ENCODE measurements around the gene MRAP. TPM values are rescaled to one million over a fixed set of nuclear protein-coding genes. Genes with fewer than 3 reads are reported as not detected.

The MRAP gene
- total RNA-seq, 1 donor from 2014 or later: not detected

GRCh38 chr21:32331444-32332305, 33.0 kb downstream of the MRAP start:
- Mint-ChIP-seq H3K4me3 (no peak overlapping the region), H3K27ac (no peak overlapping the region)

GRCh38 chr21:32332463-32332951, 33.9 kb downstream of the MRAP start:
- H3K4me3 Mint-ChIP-seq: no peak overlapping the region
- peaks cover 4% of the 10 kb centered on the region for H3K4me1 Mint-ChIP-seq
- no peaks in the 10 kb centered on the region for H3K27me3 Mint-ChIP-seq (ENCODE audit: low read depth)
- TF ChIP-seq, protein P1, sequence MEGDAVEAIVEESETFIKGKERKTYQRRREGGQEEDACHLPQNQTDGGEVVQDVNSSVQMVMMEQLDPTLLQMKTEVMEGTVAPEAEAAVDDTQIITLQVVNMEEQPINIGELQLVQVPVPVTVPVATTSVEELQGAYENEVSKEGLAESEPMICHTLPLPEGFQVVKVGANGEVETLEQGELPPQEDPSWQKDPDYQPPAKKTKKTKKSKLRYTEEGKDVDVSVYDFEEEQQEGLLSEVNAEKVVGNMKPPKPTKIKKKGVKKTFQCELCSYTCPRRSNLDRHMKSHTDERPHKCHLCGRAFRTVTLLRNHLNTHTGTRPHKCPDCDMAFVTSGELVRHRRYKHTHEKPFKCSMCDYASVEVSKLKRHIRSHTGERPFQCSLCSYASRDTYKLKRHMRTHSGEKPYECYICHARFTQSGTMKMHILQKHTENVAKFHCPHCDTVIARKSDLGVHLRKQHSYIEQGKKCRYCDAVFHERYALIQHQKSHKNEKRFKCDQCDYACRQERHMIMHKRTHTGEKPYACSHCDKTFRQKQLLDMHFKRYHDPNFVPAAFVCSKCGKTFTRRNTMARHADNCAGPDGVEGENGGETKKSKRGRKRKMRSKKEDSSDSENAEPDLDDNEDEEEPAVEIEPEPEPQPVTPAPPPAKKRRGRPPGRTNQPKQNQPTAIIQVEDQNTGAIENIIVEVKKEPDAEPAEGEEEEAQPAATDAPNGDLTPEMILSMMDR (IDR thresholded peaks at IDR 0.05; ENCODE audit: unreplicated experiment): no peak
- H3K9me3 Mint-ChIP-seq: peaks cover 10% of the 10 kb centered on the region
- no peak for DNase-seq (ENCODE audit: low spot score in 2 of 2, unreplicated experiment in 2 of 2)
- H3K27ac Mint-ChIP-seq: no peak overlapping the region
- H3K36me3 Mint-ChIP-seq: peaks cover 53% of the 10 kb centered on the region

More at GRCh38 chr21:32331444-32332305, 33.0 kb downstream of the MRAP start:
- DNase-seq (ENCODE audit: low spot score in 2 of 2, unreplicated experiment in 2 of 2): no peak
- peaks cover 12% of the 10 kb centered on the region for H3K9me3 Mint-ChIP-seq
- H3K36me3 Mint-ChIP-seq: peaks cover 62% of the 10 kb centered on the region
- no peaks in the 10 kb centered on the region for H3K27me3 Mint-ChIP-seq (ENCODE audit: low read depth)
- TF ChIP-seq, protein P1 (IDR thresholded peaks at IDR 0.05; ENCODE audit: unreplicated experiment): no peak
- peaks cover 4% of the 10 kb centered on the region for H3K4me1 Mint-ChIP-seq

- Mint-ChIP-seq H3K27ac (no peak overlapping the region), H3K9me3 (peaks cover 5% of the 10 kb centered on the region), H3K4me3 (no peak overlapping the region), H3K36me3 (peaks cover 54% of the 10 kb centered on the region), H3K27me3 (ENCODE audit: low read depth) (no peaks in the 10 kb centered on the region), H3K4me1 (peaks cover 4% of the 10 kb centered on the region)
- TF ChIP-seq, protein P1 (IDR thresholded peaks at IDR 0.05; ENCODE audit: unreplicated experiment): no peak
- DNase-seq (ENCODE audit: low spot score in 2 of 2, unreplicated experiment in 2 of 2): peak in 1 of 2 experiments; percentile 31
Measured at GRCh38 chr21:32333953-32334673, 35.5 kb downstream of the MRAP start.

GRCh38 chr21:32334980-32335531, 36.4 kb downstream of the MRAP start:
- no peak overlapping the region for H3K27ac Mint-ChIP-seq
- DNase-seq (ENCODE audit: low spot score in 2 of 2, unreplicated experiment in 2 of 2): peak in 1 of 2 experiments; percentile 33
- no peaks in the 10 kb centered on the region for H3K4me1 Mint-ChIP-seq

More at GRCh38 chr21:32334980-32335531, 36.4 kb downstream of the MRAP start:
- Mint-ChIP-seq H3K27me3 (ENCODE audit: low read depth) (no peaks in the 10 kb centered on the region), H3K4me3 (no peak overlapping the region), H3K36me3 (peaks cover 53% of the 10 kb centered on the region), H3K9me3 (peaks cover 5% of the 10 kb centered on the region)
- TF ChIP-seq, protein P1 (IDR thresholded peaks at IDR 0.05; ENCODE audit: unreplicated experiment): no peak

Measured in mesothelial cell of epicardium (in vitro differentiated cells).